Measurements from ENCODE around the gene RTN4RL1. TPM values are rescaled to one million over a fixed set of nuclear protein-coding genes. Genes with fewer than 3 reads are reported as not detected.

RTN4RL1 gene
- total and polyA plus RNA-seq, 2 of the 13 experiments (the other 11 are each of a cell fraction or from before 2014, with no cell fraction given) = 0.01 TPM; not detected in 1

GRCh38 chr17:1930337-1930645, 94.8 kb downstream of the RTN4RL1 start:
- Histone ChIP-seq H3K27ac (ENCODE audit: extremely low read length, insufficient read depth, low read length) (no peak overlapping the region), H3K79me2 (ENCODE audit: insufficient read depth, low read length) (no peaks in the 10 kb centered on the region), H3K4me2 (ENCODE audit: low read depth, low read length) (no peak overlapping the region), H3K4me1 (ENCODE audit: insufficient read depth, low read length) (peaks cover 7% of the 10 kb centered on the region; the same call in 1 of the 2 replicates), H3K9ac (ENCODE audit: insufficient read depth, low read depth, low read length) (no peak overlapping the region), H3K27me3 (ENCODE audit: control insufficient read depth in 1 of 2, insufficient read depth in 2 of 2, low read length in 2 of 2) (peaks cover 22 to 52% of the 10 kb centered on the region in 2 experiments), H3K9me3 (ENCODE audit: low read length) (no peaks in the 10 kb centered on the region), H3K36me3 (replicated peaks in 1 of 2; ENCODE audit: control insufficient read depth in 1 of 2, insufficient read depth in 2 of 2, low read length in 2 of 2) (no peaks in the 10 kb centered on the region), H3K4me3 (replicated peaks in 1 of 3; ENCODE audit: insufficient read depth in 1 of 3, low read depth in 2 of 3, low read length in 3 of 3) (no peak overlapping the region), H4K20me1 (ENCODE audit: insufficient read depth, low read length) (no peaks in the 10 kb centered on the region), H2AFZ (ENCODE audit: low read length) (no peak overlapping the region)
- POLR2A ChIA-PET = no interaction called here
- in situ Hi-C loops (cut with HindIII; ENCODE audit: extremely low pct_ligation_motif_present, low pct_unique_long_range_greater_than_20kb) (no loop called here), intact Hi-C loops (cut with micrococcal nuclease; ENCODE audit: unreplicated experiment) (no loop called here)
- no TSS peak for BruUV-seq (replicated peaks)
- DNase-seq (ENCODE audit: low spot score) = no peak
- FAIRE-seq = no peak
- ATAC-seq = no peak
- CTCF ChIA-PET (ENCODE audit: low intra/inter-chr PET ratio, low total read pairs) = no interaction called here
- WGBS (ENCODE audit: low lambda C conversion rate) = 33% methylated on average over 6 of the region's 8 CpGs
- TF ChIP-seq ZEB1 (IDR thresholded peaks at IDR 0.05; ENCODE audit: insufficient replicate concordance, low read depth) (no peak), ZNF10 (CRISPR knock-in tag; IDR thresholded peaks at IDR 0.05; ENCODE audit: borderline replicate concordance, low read depth) (no peak), ELF4 (CRISPR knock-in tag; IDR thresholded peaks at IDR 0.05; ENCODE audit: borderline replicate concordance) (no peak), ZNF333 (CRISPR knock-in tag; IDR thresholded peaks at IDR 0.05; ENCODE audit: borderline replicate concordance) (no peak), SUZ12 (IDR thresholded peaks at IDR 0.05; ENCODE audit: low read depth, low read length) (no peak), ZBTB42 (CRISPR knock-in tag; IDR thresholded peaks at IDR 0.05) (no peak), ZNF235 (CRISPR knock-in tag; IDR thresholded peaks at IDR 0.05; ENCODE audit: borderline replicate concordance) (no peak), SKIL (CRISPR knock-in tag; IDR thresholded peaks at IDR 0.05; ENCODE audit: borderline replicate concordance) (no peak), CBX1 (IDR thresholded peaks at IDR 0.05; ENCODE audit: low read depth) (no peak), ZNF629 (CRISPR knock-in tag; conservative IDR thresholded peaks at IDR 0.05) (no peak), ZNF496 (CRISPR knock-in tag; IDR thresholded peaks at IDR 0.05; ENCODE audit: insufficient replicate concordance) (no peak), ZFP1 (CRISPR knock-in tag; IDR thresholded peaks at IDR 0.05) (no peak), IRF2 (CRISPR knock-in tag; IDR thresholded peaks at IDR 0.05) (no peak), ZMYM2 (CRISPR knock-in tag; IDR thresholded peaks at IDR 0.05) (no peak), ZNF280D (CRISPR knock-in tag; IDR thresholded peaks at IDR 0.05) (no peak), MTF1 (CRISPR knock-in tag; IDR thresholded peaks at IDR 0.05) (no peak), TRAFD1 (CRISPR knock-in tag; IDR thresholded peaks at IDR 0.05; ENCODE audit: borderline replicate concordance) (no peak)

All from HepG2 (cell line).